ENCODE data around the gene CDKAL1. TPM values are rescaled to one million over a fixed set of nuclear protein-coding genes. Genes with fewer than 3 reads are reported as not detected.
"Not testable (repeated sequence)": the region's sequence is repeated elsewhere in the genome, so short reads cannot be mapped to it uniquely, and the experiment has no call there.

CDKAL1 gene
- total RNA-seq, 1 experiment from 2014 or later = 23.4 TPM

DNA sequence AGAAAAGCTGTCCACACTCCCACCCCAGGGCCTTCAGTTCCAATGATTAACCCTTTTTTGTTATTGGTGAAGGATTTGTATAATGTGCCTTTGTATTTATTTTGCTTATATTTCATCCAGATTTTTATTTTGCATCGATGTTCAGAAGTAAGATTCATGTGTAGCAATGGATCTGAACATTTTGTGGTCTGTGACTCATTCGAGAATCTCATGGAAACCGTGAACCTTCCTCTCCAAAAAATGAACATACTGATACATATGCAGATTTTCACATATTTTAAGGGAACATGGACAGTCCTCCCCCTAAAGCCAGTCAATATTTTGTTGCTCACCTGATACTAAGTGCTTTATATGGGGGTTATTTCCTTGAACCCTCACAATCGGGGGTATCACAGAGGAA is 637.5 kb downstream of the CDKAL1 start:
- peak; percentile 4 for DNase-seq (ENCODE audit: low spot score)

DNA sequence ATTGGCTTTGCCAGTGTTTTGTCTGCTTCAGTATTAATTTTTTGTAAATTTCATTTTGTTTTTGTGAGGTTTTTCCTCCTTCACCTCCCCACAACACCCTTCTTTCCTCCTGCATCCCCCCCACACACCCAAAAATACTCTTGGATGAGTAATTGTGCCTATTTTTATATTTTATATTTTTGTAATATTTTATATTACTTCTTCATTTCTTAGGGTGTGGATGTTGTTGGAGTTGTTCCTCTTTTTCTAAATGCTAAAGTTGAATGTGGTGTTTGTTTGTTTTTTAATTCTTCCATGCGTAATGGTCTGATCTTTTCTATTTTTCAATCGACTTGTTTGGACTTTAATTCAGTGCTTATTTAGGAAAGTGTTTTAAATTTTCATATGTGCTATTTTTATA is 638.8 kb downstream of the CDKAL1 start:
- DNase-seq (ENCODE audit: low spot score) = no peak

DNA sequence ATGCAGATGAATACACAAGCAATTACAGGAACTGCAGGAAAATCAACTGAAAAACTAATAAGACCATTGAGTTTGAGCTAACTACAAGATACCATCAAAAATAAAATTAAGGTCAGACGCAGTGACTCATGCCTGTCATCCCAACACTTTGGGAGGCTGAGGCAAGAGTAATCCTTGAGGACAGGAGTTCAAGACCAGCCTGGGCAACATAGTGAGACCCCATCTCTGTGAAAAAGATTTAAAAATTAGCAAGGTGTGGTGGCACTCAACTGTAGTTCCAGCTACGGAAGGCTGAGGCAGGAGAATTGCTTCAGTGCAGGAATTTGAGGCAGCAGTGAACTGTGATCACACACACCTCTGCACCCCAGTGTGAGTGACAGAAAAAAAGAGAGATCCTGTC is 639.4 kb downstream of the CDKAL1 start:
- DNase-seq (ENCODE audit: low spot score) = no peak

DNA sequence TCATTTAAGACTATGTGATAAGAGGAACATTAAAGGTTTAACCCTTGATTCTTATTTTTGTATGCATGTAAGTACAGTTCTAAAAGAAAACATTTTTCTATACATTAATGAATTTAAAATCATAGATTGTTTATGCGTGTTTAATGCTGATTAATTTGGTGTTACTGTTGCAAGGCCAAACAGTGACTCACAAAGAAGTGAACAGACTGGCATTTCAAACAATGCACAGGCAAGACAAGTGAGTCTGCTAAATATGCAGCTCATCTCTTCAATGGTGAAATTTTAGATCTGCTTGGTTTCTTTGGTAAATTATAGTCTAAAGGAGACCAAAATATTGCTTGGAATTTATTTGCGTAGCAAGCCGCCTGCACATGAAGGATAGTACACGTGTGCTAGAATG is 641.9 kb downstream of the CDKAL1 start:
- DNase-seq (ENCODE audit: low spot score) = no peak

DNA sequence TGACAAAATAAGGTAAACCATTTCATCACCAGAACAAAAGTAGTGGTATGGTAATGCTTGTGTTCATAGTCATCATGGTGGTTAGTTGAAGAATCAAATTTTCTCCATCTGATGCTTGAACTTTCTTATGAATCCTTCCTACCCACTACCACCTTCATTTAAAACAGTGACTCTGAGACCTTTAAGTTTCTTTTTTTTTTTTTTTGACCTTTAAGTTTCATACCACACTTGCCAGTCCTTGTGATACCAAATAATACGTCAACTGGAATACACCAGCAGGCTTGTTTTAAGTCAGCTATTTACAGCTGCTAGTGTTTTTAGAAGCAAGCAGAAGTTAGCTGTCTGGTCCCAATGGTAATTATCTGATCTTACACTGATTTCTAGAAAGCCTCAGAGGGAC is 645.9 kb downstream of the CDKAL1 start:
- DNase-seq (ENCODE audit: low spot score) = no peak

DNA sequence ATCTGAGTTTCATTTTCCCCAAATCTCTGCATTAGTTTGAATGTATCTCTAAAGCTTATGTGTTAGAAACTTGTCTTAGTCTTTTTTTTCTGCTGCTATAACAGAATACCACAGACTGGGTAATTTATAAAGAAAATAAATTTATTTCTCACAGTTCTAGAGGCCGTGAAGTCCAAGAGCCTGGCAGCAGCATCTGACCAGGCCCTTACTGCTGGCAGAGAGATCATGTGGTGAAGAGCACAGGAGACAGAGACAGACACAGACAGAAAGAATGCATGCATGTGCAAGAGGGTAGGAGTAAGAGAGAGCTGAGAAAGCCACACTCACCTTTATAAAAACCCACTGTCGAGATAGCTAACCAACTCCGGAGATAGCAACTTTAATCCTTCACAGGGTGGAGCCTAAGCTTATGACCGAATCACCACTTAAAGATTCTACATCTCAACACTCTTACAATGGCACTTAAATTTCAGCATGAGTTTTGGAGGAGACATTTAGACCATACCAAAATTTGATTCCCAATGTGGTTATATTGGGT is 646.6 kb downstream of the CDKAL1 start:
- DNase-seq (ENCODE audit: low spot score) = no peak

DNA sequence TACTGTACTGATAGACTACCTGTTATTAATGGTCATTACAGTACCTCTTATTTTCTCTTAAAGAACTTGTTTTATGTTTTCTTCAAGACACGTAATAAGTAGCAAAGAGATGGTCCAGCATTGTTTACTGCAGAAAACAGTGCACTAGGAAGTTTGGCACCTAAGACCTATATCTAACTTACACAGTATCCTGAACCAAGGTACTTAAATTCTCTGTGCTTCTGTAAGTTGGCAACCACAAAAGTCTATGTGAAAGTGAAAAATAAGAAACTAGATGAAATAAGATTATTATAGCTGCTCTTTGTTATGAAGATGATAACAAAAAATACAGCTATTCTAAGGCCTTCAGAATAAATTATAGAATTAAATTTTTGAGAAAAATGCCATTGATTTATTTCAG is 647.6 kb downstream of the CDKAL1 start:
- DNase-seq (ENCODE audit: low spot score) = no peak

DNA sequence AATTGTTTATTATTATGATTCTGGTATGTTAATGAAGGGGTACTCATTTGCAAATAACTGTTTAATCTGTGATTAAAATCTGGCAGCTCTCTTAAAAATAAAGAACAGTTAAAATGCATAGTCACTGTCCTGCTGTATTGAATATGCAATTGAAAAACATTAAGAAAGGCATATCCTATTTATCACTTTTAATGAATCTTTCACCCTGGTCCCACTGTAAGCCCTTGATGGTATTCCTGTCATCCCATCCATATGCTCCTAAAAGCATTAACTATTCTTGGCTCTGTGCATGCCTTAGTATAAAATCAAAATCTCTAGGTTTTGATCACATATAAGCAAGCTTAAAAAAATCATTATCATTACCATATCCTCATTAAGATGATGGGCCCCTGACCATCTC is 648.3 kb downstream of the CDKAL1 start:
- no peak for DNase-seq (ENCODE audit: low spot score)

DNA sequence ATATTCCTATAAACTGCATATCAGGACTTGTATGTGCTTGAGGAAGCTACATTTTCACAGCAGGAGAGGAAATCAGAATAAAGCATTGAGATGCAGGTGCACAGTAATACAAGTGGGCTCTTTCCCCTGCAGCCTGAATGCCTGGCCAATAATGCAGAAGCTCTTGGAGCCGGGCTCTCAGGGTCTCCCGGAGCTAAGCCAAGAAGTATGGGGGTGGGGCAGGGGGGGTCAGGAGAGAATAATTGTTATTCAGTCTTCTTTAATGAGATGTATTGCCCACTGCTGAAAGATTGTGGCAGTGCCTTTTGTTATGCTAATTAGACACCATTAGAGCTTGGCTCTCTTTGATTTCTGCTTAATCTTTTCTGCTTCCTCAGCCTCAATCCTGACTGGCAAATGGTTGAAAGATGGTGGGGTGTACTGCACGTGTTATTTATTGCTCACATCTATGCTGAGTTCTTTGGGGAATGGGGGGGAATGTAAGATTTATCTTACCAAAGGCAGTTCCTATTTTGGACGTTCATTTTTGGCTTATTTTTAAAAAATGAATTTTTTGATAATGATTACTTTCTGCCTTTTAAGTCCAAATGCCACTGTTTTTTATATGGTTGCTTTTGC is 651.7 kb downstream of the CDKAL1 start:
- no peak for DNase-seq (ENCODE audit: low spot score)

DNA sequence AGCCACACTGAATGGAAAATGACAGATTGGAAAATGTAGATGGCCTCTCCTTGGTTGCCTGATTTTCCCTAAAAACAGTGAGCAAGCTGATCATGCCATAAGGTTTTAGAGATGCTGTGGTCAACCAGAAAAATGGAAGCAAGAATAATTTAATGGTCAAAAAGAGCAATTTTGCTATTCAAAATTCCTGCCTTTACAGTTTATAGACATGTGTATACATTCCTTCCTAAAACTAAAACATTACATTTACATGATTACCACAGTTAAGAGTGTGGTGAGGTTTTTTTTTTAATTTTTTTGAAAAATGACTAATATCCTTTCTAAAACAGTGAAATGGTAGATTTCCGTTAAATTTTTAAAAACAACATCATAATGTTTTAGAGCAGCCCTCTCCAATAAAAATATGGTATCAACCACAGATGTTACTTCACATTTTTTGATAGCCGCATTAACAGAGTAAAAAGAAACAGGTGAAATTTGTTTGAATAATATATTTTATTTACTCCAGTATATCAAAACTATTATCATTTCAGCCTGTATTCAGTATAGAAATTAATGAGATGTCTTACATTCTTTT is 652.3 kb downstream of the CDKAL1 start:
- DNase-seq (ENCODE audit: low spot score) = no peak

DNA sequence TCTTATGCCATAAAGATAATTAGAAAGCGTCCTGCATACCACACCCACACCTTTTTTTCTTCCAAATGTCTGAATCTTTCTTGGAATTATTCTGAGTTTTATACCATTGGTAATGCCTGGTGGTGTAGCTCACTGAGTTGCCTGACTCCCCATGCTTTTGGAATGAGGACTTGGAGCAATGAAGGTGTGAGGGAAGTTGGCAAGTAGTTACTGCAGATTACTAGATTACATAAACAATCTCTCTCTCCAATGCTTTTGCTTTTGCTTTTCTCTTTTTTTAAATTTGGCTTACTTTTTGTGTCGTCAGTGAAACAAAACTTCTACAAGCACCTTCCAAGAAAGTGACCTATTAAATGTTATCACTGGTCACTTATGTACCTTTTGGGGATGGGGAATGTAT is 653.2 kb downstream of the CDKAL1 start:
- no peak for DNase-seq (ENCODE audit: low spot score)

DNA sequence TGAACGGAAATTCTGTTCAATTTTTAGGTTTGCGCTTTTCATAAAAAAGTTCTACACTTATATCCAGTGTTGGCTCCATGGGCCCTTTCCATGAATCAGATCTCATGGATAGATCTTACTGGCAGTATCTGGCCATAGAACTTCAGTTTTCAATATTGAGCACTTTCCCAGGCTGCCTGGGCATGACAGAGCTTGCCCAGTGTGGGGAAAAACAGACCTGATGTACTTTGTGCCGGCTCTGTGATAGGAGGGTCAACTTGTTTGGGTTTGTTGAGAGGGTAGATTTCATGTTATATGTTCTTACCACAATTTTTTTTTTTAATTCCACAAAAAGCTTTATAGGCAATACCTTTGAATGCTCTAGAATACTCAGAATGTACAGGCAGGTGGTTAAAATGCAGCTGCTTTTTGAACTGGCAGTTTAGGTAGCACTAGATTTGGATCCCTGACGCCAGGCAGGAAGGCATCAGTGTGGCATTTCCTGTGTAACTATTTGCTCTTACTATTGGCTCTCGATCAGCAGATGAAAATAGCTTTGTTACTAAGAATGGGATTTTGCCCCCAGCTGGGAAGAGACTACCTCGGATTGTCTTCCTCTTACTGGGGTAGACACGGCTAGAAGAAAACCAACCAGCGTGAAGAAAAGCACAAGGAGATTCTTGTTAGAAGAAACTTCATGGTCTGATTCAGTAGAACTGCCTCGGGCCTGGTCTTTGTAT is 654.4 kb downstream of the CDKAL1 start:
- DNase-seq (ENCODE audit: low spot score) = no peak

DNA sequence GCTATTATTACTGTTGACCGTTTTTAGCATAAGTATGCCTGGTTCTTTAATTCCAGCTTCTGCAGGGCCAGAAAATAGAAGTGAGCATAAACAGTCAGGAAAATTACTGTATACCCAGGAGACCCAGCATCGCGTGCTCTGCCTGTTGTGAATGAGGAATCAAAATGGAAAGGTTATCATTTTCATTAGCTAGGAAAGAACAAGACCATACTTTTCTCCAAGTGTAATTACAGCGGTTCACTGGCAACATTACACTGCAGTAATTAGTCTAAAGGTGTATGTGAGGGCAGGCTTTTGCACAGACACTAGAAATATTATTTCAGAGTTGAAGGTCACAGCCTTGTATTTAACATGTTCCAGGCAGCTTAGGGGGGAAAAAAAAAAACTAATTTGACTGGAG is 655.5 kb downstream of the CDKAL1 start:
- no peak for DNase-seq (ENCODE audit: low spot score)

DNA sequence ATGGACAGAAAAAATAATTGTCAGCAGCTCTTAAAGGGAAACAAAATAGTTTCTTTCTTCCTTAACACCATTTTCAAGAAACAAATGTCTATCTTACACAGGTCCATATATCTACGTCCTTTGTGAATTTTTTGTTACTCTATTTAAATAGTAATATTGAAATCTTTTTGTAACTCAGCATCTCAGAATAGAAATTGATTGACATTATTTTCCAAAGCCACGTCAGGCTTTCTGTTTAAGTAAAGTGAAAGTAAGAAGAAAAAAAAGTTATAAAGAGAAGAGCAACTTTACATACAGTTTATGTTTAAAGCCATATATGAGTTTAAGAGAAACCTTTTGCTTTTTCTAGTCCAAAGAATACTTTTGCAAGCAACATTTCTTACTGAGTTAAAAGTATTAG is 656.4 kb downstream of the CDKAL1 start:
- no peak for DNase-seq (ENCODE audit: low spot score)

DNA sequence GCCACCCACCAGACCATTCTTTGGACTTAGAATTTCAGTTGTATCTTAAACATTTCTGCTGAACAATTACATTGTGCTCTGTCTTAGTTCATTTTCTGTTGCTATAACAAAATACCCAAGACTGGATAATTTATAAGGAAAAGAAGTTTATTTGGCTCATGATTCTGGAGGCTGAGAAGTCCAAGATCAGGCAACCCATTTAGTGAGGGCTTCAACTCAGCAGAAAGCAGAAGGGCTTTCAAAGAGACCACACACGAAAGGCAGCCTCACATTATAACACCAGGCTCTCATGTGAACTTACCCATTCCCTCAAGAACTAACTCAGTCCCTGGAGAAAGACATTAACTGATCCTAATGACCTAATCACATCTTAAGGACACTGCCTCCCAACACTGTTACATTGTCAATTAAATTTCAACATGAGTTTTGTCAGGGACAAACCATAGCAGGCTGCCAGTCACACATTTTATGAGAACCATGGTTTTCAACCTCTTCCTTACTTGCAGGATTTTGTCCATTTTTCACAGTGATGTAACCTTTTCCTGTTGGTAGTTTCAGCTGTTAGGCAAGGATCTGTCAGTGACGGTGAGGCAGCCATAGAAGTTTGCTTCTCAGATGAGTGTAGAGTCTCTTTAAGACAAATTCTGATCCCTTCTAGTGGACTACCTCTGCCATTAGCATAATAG is 659.7 kb downstream of the CDKAL1 start:
- DNase-seq (ENCODE audit: low spot score) = no peak

DNA sequence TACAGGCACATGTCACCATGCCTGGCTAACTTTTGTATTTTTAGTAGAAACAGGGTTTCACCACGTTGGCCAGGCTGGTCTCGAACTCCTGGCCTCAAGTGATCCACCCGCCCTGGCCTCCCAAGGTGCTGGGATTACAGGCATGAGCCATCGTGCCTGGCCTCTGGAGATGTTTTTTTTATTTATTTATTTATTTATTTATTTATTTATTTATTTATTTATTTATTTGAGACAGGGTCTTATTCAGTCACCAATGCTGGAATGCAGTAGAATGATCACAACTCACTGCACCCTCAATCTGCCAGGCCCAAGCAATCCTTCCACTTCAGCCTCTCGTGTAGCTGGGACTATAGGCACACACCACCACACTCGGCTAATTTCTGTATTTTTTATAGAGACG is 661.0 kb downstream of the CDKAL1 start:
- DNase-seq (ENCODE audit: low spot score) = not testable (repeated sequence)

DNA sequence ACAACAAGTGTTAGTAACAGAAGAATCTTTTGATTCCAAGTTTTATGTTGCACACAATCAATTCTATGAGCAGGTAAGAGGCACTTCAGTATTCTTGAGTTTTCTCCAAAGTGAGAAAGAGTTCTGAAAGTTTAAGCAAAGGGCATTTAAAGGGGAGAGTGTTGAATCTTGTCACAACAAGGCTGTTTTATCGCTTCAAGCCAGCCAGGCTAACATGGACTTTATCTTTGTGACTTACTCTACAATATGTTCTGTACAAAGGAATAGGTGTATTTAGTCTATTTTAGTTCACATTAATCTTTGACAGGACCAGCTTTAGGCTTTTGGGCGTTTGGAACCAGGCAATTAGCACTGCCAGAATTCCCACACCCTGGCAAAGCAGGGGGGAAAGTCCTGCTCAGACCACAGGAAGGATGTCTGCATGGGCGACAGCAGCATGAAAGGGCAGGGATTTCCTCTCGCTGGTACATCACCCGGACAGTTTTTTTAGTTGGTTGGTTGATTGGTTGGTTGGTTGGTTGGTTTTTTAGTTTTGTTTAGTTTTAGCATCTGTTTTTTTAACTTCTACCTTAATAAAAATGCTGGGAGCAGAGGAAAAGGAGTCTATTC is 663.9 kb downstream of the CDKAL1 start:
- DNase-seq (ENCODE audit: low spot score) = no peak

DNA sequence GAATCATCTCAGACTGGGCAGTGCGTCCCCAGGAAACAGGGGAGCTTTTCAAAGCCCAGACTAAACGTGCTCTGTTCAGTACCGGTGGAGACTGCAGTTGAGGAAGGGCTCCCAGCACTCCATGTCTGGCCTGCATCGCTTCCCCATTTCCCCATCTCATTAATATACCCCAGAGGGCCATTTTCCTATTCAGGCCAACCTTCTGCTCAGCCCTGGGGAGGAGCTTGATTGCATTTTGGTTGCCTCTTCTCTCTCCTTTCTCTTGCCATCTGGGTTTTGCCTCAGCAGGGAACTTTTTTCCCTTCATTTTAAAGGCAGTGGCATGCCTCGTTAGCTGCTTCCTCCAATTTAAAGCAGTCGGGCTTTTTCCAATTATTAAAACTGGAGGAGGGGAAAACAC is 665.0 kb downstream of the CDKAL1 start:
- no peak for DNase-seq (ENCODE audit: low spot score)

DNA sequence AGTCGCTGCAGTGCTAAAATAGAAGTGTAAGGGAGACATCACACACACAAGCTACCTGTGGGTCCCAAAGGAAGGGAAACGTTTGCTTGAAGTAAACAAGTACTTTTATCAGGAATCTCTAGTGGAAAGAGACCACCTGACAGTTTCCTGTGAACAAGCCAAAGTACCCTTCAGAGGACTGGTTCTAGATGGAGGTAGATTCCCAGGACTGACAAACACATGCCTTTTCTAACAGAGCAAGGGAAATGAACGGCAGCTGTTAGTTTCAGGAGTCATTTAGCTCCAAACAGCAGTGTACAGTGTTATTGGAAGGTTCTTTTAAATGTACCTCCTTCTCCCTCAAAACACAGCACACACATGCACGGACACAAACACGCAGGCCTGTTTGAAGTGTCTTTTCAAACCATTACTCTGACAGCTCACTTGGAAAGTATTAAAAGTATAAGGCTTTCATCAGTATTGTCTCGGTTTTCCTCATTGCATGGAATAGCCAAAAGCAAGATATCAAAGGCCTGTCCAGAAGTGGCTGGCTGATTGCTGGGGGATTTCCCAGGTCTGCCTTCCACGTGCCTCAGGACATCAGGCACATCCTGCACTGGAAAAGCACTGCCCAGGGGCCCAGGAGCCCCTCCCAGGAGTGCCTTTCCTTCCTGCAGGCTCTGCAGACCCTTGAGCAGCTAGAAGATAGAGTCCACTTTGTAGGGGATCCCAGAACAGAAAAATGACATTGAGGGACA is 666.0 kb downstream of the CDKAL1 start:
- no peak for DNase-seq (ENCODE audit: low spot score)

DNA sequence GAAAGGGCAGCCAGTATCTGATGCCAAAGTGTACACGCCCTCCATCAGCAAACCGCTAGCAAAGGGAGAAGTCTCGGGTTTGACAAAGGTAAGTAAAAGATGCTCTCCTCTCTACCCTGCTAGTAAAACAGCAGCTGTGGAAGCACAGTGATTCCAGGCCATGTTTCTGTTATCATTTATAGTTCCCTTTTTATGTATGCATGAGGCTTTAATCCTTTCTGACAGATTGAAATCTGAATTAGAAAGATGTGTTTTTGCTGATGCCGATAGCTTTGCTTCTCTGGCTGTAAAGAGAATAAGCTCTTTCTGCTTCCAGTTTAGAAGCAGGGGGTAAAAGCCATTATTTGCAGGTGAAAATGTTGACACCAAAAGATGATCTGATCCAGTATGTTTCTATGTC is 666.9 kb downstream of the CDKAL1 start:
- DNase-seq (ENCODE audit: low spot score) = no peak

DNA sequence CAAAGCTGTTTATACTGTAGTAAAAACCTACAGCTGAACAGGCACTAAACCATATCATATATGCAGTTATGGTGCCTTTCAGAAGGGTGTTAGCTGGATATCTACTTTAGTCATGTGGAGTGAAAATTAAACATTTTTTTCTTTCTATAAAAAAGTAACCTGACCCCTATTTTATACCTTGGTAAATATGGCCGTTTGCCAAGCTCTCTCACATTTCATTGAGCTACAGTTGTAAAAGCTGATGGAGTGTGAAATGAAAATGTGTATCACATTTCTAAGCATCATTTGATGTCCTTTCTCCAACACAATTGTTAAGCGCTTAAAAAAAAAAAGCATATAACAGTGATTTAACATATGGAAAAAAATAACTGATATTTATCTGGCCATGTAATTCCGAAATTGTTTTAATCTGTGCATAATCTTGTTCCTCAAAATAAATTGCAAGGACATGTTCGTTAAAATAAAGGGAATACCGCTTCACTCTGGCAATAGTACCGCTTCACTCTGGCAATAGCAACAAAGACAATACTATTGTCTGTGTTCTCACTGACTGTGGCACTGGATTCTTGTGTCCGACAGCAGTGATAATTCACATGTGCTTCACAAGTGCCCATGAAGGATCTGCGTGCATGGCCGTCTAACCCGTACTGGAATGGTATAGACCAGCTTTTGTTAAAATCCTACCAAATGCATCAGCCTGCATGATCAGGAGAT is 667.5 kb downstream of the CDKAL1 start:
- no peak for DNase-seq (ENCODE audit: low spot score)

Measured in A172 (cell line).